KMS-11 (cell line): ENCODE data around the gene PLCH1.

Source experiments
- H2AFZ ChIP-seq: fragments of 200-600 bp; sonication (generic); 2 replicates; pipeline ENCODE4 v1.6.1; 2016; ENCODE audit warnings: antibody characterized with exemption, mixed run types, low read depth
- H3K27ac ChIP-seq: fragments of 200-600 bp; sonication (generic); 2 replicates; pipeline ENCODE4 v1.6.1; 2016; ENCODE audit warnings: mild to moderate bottlenecking, mixed run types
- H3K27me3 ChIP-seq: fragments of 200-600 bp; sonication (generic); 2 replicates; pipeline ENCODE4 v1.6.1; 2017; ENCODE audit warnings: mild to moderate bottlenecking, low read depth, mixed run types, moderate library complexity; ENCODE audit not compliant: insufficient read depth
- H3K36me3 ChIP-seq: fragments of 200-600 bp; sonication (generic); 2 replicates; pipeline ENCODE4 v1.6.1; 2017; ENCODE audit warnings: mild to moderate bottlenecking, mixed run types; ENCODE audit not compliant: insufficient read depth
- H3K4me1 ChIP-seq: fragments of 200-600 bp; sonication (generic); 2 replicates; pipeline ENCODE4 v1.6.1; 2016; ENCODE audit warnings: mild to moderate bottlenecking, low read depth, mixed run types; ENCODE audit not compliant: poor library complexity, severe bottlenecking
- H3K4me2 ChIP-seq: fragments of 200-600 bp; sonication (generic); 2 replicates; pipeline ENCODE4 v1.7.0; 2016; ENCODE audit warnings: mild to moderate bottlenecking, mixed run types
- H3K4me3 ChIP-seq: fragments of 200-600 bp; sonication (generic); IDR thresholded peaks from 2 replicates; pipeline ENCODE4 v1.6.1; 2017; ENCODE audit warnings: low read depth, low read length, mixed read lengths; ENCODE audit not compliant: insufficient read depth
- H3K79me2 ChIP-seq: fragments of 200-600 bp; sonication (generic); 2 replicates; pipeline ENCODE4 v1.6.1; 2016; ENCODE audit warnings: low read depth, mixed run types; ENCODE audit not compliant: insufficient read depth
- H3K9ac ChIP-seq: fragments of 200-600 bp; sonication (generic); 2 replicates; pipeline ENCODE4 v1.6.1; 2016; ENCODE audit warnings: mild to moderate bottlenecking, mixed run types
- H4K20me1 ChIP-seq: fragments of 200-600 bp; sonication (generic); 2 replicates; pipeline ENCODE4 v1.6.1; 2016; ENCODE audit warnings: mild to moderate bottlenecking, mixed run types; ENCODE audit not compliant: insufficient read depth
- CTCF ChIP-seq: fragments of 200-600 bp; sonication (generic); conservative IDR thresholded peaks from 2 replicates; pipeline ENCODE4 v1.6.1; 2017; ENCODE audit warnings: low read depth, mild to moderate bottlenecking, antibody characterized with exemption, low read length, moderate library complexity, mixed read lengths

Gene PLCH1

GRCh38 chr3:155424323-155424710 lies 320.6 kb downstream of the PLCH1 start:
- TF ChIP-seq CTCF: no peak
- Histone ChIP-seq H3K4me1 (no peaks in the 10 kb centered on the region), H3K9ac (no peak overlapping the region), H3K4me2 (no peak overlapping the region), H2AFZ (no peak overlapping the region), H3K79me2 (no peaks in the 10 kb centered on the region), H3K4me3 (no peak overlapping the region), H4K20me1 (no peaks in the 10 kb centered on the region), H3K27me3 (no peaks in the 10 kb centered on the region), H3K27ac (no peak overlapping the region), H3K36me3 (no peaks in the 10 kb centered on the region)

- no peak overlapping the region for H3K9ac ChIP-seq
- no peak overlapping the region for H3K4me3 ChIP-seq
- H4K20me1 ChIP-seq: no peaks in the 10 kb centered on the region
- no peaks in the 10 kb centered on the region for H3K4me1 ChIP-seq
- no peak overlapping the region for H2AFZ ChIP-seq
- no peak overlapping the region for H3K27ac ChIP-seq
- no peak for TF ChIP-seq CTCF
- H3K36me3 ChIP-seq: no peaks in the 10 kb centered on the region
- H3K79me2 ChIP-seq: no peaks in the 10 kb centered on the region
- no peaks in the 10 kb centered on the region for H3K27me3 ChIP-seq
- no peak overlapping the region for H3K4me2 ChIP-seq
Observed at GRCh38 chr3:155423526-155424322, 321.1 kb downstream of the PLCH1 start.

GRCh38 chr3:155420881-155421486 lies 323.9 kb downstream of the PLCH1 start:
- no peaks in the 10 kb centered on the region for H3K4me1 ChIP-seq
- no peak overlapping the region for H3K9ac ChIP-seq
- TF ChIP-seq CTCF: no peak
- H3K36me3 ChIP-seq: no peaks in the 10 kb centered on the region
- H3K4me3 ChIP-seq: no peak overlapping the region
- H3K79me2 ChIP-seq: no peaks in the 10 kb centered on the region
- H3K27me3 ChIP-seq: no peaks in the 10 kb centered on the region
- no peak overlapping the region for H3K27ac ChIP-seq
- H3K4me2 ChIP-seq: no peak overlapping the region
- no peak overlapping the region for H2AFZ ChIP-seq
- H4K20me1 ChIP-seq: no peaks in the 10 kb centered on the region

- Histone ChIP-seq H3K79me2 (no peaks in the 10 kb centered on the region), H2AFZ (no peak overlapping the region), H3K4me2 (no peak overlapping the region), H3K27me3 (no peaks in the 10 kb centered on the region), H3K27ac (no peak overlapping the region), H3K9ac (no peak overlapping the region), H4K20me1 (no peaks in the 10 kb centered on the region), H3K4me3 (no peak overlapping the region), H3K36me3 (no peaks in the 10 kb centered on the region), H3K4me1 (no peaks in the 10 kb centered on the region)
- TF ChIP-seq CTCF: no peak
Observed at GRCh38 chr3:155420406-155420805, 324.5 kb downstream of the PLCH1 start.
